Adrenal gland (tissue), 5 donors: ENCODE data around the gene RAB4A.

Experiments used
- CTCF ChIP-seq, 6 experiments: fragments of 450-650 bp in 4 of 6; fragments of 200-600 bp in 2 of 6; sonication (generic) in 1 of 6; IDR thresholded peaks; 1 replicate in 5 of 6; 2 replicates in 1 of 6; pipeline versions ENCODE4 v1.5.1 to v1.8.0; 2016 to 2021; ENCODE audit warnings: antibody characterized with exemption in 6 of 6, mild to moderate bottlenecking in 2 of 6, moderate library complexity in 1 of 6
- POLR2A ChIP-seq, 2 donors: fragments of 450-650 bp; IDR thresholded peaks; one replicate each; pipeline ENCODE4 v1.6.1; 2017; ENCODE audit warnings: antibody characterized with exemption in 2 of 2, mild to moderate bottlenecking in 2 of 2, moderate library complexity in 1 of 2
- donor health status: DM: no; HTN: no; CAD: no.

GRCh38 chr1:229334716-229335115 lies 63.8 kb downstream of the RAB4A start:
- TF ChIP-seq CTCF (IDR thresholded peaks at IDR 0.05): no peak
- no peak for TF ChIP-seq POLR2A (IDR thresholded peaks at IDR 0.05)
